Activated CD8-positive, alpha-beta memory T cell treated with anti-CD3 and anti-CD28 coated beads for 4 hours (primary cell): ENCODE data around the gene GABRG3.
"Not testable (repeated sequence)": the region's sequence is repeated elsewhere in the genome, so short reads cannot be mapped to it uniquely, and the experiment has no call there.

Experiments
- DNase-seq, 2 donors: peaks; one replicate each; pipeline ENCODE4 v3.0.0-alpha.2; 2020; ENCODE audit warnings: low read depth in 2 of 2

The GABRG3 gene

DNA sequence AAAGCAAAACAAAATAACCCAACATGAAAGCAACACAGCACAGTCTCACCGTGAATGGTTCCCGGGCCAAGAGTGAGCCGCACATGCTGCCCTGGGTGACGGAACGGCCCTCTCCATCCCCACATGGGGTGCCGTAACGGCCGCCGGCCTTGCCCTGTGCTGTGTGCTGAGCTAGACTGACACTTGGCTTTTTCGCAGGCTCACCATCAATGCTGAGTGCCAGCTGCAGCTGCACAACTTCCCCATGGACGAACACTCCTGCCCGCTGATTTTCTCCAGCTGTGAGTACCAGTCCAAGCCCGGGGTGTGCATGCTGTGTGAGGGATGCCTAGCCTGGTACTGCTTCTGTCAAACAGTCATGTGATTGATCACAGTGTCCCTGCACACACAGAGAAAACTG is 357.6 kb downstream of the GABRG3 start:
- DNase-seq = no peak

DNA sequence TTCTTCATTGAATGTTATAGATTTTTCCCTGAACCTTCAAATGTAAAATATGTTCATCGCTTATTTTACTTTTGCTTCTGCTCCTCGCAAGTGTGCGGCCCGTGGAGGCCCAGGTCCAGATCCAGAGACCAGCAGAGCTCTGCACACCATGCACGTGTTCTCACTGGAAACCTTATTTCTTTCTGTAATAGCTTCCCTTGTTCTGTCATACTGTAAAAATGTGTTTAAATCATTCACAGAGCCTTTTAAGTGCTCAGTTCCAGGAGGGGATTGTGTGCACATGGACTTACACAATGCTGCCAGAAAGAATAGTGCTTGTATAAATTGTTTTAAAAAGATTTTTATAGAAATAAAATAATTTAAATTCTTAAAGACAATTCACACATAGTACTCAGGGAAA is 359.3 kb downstream of the GABRG3 start:
- DNase-seq = no peak

DNA sequence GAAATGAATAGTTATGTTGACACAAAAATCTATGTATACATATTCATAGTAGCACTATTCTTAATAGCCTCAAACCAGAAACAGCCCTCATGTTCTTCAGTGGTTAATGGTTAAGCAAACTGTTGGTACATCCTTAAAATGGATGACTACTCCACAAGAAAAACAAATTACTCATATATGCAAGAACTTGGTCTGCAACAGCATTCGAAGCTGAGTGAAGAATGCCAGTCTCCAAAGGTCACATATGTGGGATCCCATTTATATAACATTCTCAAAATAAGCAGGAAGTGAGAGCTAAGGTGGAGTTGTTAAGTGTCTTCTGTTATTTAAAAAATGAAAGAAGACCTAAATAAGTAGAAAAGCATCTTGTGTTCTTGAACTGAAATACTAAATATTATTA is 365.7 kb downstream of the GABRG3 start:
- no peak for DNase-seq

DNA sequence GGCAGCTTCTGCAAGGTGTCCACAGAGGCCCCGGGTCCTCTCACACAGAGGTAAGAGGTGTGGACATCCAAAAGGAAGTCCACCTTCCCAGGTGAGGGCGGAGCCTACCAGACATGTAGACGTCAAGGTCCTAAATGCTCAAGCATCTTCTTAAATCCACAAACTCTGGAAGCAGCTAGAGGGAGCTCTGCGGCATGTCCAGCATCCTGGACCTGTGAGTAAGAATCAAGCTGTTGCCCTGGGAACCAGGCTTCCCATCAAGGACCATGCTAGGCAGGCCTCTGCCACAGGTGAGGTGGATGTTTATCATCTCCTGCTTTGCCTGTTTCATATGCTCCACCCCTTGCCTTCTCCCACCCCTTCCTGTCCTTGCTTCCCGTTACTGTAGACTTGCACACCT is 368.2 kb downstream of the GABRG3 start:
- DNase-seq = no peak

DNA sequence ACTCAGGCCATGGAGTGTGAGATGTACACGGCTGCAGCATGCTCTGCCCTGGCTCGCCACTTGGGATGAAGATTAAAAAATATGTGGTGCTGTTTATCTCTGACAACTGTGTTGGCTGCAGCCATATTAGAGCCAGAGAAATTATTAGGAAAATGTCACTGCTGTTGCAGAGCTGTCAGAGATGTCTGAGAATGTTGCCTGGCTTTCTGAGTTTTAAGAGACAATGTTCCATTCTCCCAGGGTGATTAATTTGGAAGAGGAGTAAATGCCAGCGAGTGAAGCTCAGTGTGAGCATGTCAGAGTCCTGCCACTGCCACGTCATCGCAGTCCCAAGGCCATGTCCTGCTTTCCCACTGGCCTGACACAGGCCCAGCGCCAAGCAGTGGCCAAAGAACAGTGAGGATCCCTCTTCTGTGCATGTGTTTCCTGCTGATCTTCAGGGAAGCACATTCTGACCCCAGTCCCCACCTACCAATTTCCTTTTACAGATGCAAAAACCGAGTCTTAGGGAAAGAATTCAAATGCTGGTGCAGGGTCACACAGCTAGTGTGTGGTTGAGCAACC is 370.9 kb downstream of the GABRG3 start:
- no peak for DNase-seq

DNA sequence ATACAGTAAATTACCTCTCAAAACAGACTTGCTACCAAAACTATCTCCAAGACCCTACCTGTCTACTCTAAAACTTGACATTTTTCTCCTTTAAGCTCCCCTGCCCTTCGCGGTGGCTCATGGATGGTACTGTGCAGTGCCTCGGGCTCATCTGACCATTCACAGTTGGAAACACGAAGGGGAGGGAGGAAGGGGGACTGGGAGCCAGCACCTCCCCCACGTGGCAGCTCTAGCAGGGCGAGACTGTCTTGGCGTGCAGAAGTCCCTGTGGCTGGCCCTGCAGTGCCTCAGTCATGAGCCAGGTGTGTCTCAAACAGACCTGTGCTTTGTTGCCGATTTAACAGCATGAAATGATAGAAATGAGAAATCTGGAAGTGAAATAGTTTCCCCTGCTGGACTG is 372.0 kb downstream of the GABRG3 start:
- no peak for DNase-seq

DNA sequence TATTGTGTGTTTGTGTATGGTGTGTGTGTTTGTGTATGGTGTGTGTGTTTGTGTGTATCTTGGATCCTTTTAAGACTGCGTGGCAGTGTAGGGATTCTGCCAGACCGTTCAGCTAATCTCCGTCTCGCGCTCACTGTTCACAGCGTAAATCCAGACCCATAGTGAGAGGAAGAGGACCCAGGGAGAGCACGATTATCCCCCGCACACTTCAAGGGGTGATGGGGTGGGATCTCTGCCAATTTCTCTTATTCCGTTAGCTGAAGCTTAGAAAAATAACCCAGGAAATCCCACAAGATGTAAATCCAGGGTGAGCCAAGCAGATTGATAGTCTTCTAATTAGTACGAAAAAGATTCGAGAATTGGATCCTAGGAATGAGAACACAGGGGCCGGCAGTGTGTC is 381.2 kb downstream of the GABRG3 start:
- no peak for DNase-seq

DNA sequence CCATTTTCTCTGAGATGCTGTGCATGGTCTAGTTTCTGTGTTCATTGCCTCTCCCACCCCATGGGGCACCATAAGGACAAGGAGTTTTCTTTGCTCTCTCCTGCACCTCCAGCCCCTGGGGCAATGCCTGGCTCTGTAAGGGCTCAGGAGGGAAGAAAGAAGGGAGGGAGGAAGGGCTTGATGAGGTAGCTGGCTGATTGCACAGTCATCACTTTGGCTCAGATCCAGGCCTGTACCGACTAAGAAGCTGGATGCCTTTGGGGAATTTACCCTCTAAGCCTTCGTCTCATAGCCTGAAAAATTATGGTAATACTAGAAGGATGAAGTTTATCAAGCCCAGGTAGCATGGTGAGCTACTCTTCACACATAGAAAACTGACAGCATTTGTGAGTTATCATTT is 382.9 kb downstream of the GABRG3 start:
- DNase-seq = no peak

DNA sequence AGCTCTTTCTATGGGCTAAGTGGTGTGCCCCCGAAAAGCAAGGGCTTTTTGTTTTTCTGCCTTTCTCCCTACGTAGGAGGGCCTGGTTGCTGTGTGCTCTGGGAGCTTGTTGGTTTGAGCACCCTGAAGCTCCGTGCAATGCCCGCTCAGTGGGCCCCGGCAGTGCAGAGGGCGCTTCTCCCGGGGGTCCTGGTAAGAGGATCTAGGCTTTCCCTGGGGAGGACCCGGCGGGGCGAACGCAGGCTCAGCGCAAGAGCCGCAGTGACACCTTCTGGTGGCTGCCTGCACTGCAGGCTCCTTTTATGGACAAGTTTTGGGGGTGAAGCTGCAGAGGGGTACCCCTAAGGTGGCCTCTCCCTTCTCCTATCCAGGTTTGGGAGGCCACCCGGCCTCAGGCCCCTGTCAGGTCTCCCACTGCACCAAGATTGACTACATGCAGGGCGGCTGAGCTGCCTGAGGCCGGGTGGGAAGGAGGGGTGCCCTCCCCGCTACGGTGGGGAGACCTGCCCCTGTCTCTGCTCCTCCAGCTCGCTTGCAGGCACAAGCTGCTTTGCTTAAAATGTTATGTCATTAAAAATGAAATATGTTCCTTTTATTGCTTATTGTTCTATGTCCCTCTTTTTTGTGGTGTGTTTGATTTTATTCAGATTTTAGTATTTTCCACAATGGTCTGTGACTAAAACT is 387.9 kb downstream of the GABRG3 start:
- DNase-seq = no peak

DNA sequence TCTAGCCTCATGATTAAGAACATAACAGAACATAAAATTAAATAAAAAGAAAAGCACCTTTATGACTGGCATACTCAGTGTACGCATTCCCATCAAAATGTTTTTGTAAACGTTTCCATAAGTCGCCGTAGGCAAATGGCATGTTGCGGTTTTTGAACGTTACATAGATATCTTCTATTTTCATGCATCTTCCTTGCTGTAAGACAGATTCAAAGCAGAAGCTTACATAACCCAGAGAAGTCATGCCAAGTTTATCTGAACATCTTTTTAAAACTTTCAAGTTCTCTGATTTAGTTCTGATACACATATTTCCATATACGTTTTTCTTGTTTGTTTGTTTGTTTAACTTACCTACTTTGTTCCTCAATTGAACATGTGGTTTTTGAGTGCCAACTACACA is 388.6 kb downstream of the GABRG3 start:
- no peak for DNase-seq

DNA sequence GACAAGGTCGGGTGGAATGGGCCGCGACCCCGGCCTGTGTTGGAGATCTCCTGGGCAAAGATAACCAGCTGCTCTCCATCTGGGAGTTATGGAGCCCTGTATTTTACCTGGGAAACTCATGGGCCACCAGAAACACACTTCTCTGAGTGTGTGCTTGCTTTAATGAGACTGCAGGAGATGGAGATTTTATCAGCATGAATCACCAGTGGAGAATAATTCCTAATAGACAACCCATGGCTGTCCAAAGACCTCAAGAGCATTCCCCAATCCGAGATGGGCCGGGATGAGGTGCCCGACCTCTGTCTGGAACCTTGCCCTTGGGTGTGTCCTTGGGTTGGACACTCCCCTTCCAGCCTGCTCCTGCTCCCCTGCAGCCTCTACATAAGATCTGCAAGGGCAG is 389.3 kb downstream of the GABRG3 start:
- DNase-seq = no peak

DNA sequence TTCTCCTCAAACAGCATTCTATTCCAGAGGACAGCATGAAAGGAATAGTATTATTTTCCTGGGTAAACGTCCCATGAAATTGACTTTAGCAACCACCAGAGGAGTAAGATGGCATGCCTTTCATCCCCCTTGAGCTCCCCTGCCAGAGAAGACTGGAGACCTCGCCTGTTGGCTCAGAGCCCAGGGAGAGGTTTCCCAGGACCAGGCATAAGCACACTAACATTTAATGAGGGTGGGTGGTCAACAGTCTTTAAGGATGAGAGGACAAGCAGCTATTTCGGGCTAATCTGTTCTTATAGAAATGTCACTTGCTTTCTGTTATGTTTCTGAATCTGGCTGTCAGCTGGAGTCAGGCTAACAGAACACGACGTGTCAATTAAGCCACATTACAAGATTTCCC is 390.5 kb downstream of the GABRG3 start:
- DNase-seq = no peak

DNA sequence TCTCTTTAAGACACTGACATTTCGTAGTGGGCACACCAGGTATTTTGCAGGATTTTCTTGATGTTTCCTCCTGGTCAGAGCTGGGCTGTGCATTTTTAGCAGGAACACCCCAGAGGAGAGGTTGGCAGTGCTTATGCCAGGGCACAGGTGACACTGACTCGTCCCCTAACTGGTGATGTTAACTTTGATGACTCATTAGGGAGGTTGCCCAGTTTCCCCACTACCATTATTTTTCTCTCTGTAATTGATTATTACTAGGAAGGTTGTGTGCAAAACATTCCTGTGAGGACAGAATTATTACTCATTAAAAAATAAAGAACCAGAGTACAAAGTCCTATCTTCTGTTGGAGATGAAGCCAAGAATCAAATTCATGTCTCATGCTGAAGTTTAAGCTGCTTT is 394.5 kb downstream of the GABRG3 start:
- DNase-seq = no peak

DNA sequence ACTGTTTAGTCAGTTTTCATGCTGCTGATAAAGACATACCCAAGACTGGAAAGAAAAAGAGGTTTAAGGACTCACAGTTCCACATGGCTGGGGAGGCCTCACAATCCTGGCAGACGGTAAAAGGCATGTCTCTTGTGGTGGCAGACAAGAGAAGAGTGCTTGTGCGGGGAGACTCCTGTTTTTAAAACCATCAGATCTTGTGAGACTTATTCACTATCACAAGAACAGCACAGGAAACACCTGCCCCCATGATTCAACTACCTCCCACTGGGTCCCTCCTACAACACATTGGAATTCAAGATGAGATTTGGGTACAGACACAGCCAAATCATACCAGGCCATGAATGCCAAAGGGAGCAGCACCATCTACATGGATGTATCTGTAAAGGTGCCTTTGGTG is 406.4 kb downstream of the GABRG3 start:
- DNase-seq = not testable (repeated sequence)

DNA sequence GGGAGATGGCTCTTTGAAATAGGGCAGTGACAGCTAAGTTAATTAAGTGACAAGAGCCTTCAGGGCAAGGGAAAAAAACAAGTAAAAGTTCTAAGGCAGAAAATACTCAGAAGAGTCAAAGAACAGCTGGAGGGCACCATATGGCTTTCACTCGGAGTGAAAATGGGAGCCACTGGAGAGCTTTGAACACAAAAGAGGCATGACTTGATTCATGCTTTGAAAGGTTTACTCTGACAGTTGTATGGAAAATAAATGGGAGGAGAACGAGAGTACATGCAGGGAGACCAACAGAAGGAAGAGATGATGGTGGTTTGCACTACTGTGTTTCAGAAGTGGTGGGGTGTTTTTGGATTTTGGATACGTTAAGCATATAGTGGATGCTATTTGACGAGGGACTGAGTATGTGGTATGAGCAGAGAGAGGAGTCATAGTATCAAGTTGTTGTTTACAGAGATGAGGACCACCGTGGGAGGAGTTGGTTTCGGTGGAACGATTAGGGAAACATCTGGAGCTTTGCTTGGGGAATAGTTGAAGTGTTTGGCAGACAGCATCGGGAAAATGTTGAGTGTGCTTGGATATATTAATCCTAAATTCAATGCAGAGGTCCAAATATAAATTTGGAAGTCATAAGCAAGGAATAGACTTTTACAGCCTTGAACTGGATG is 411.5 kb downstream of the GABRG3 start:
- DNase-seq = no peak

DNA sequence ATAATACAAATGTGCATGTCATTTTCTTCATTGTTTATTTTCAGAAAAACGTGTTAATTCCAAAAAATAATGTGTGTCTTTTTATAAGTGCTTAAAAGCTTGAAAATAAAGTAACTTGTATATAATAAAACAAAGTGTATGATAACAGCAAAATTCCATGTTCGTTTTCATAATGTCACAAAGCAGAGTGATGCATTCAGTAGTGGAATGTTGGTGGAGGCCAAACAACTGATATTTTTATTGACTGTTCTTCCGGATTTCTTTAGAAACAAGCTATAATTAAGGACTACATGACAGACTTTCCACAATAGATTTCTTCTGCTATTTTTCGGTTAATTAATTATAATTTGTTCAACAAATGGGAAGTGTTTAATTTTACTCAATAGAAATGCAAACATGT is 412.7 kb downstream of the GABRG3 start:
- DNase-seq = no peak

DNA sequence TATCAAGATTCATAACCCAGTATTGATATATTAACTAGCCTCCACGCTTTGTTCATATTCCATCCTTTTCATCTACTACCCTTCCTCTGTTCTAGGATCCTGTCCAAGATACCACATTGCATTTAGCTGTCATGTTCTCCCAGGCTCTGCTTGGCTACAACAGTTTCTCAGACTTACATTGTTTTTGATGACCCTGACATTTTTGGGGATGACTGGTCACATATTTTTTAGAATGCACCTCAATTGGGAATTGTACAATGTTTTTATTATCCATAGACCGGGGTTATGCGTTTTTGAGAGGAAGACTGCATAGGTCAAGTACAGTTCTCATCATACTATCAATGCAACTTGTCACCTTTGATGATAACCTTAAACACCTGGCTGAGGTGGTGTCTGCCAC is 421.2 kb downstream of the GABRG3 start:
- DNase-seq = no peak

DNA sequence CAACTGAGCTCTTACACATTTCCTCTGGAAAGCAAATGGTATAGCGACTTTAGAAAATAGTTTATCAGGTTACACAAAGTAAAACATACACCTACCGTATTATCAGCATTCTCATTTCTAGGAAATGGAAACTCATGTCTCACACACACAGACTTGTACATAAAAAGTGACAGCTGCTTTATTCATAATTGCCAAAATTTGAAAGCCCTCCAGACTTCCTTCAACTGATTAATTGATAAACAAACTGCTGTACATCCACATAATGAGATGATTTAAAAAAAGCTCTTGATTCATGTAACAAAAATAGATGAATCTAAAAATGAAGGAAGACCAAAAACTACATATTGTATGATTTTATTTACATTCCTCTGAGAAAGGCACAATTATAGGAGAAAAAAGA is 425.5 kb downstream of the GABRG3 start:
- no peak for DNase-seq

DNA sequence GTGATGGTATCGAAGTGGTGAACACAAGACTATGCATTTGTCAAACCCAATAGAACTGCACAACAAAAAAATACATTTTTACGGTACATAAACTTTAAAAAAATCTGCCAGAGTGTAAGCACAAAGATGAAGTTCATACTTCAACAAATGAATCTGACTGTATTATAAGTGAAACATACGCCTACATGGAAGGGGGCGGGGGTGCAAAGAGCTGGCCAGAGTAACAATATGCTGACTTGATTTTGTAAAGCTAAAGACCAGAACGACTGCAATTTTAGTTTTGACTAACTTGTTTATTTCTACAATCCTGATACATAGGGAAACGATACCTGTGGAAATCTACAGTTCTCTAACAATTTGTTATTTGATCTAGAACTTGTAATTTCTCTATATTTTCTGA is 426.0 kb downstream of the GABRG3 start:
- DNase-seq = no peak

DNA sequence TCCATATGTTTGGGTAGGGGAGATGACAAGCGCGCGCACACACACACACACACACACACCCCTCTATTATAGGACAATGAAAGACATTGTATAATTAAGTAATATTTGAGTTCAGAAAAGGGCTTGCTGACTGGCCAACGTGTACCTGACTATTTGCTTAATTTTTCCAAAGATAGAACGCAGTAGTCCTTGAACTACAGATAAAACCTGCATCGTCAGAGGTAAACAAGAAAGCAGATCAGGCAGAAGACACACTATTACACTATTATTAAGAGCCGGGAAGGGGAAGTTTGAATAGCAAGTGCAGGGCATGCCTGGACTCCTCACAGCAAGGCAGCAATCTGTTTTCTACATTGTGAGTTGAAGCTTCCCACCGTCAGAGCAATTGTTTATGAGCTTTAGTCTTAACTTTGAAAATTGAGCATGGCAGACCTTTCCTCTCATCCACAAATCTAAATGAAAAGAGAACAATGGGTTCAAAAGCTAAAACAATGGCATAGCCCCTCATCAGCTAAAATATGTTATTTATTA is 427.7 kb downstream of the GABRG3 start:
- DNase-seq = no peak

DNA sequence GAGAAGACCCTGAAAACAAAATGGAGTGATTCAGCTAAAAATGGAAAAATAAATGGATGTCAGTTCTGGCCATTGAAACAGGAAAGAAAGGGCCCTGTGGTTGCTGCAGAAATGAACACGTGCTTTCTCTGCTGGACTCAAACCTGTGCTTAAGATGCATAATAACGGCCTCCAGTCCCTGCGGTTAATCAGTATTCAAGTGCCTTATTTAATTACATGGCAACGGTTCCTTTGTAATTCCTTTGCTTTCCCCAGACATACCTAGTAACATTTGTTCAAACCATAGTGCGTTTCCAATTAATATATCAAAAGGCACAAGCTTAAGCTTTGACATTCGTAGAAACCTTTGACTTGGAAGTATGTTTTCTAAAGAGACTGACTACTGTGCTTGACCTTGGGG is 428.3 kb downstream of the GABRG3 start:
- no peak for DNase-seq

DNA sequence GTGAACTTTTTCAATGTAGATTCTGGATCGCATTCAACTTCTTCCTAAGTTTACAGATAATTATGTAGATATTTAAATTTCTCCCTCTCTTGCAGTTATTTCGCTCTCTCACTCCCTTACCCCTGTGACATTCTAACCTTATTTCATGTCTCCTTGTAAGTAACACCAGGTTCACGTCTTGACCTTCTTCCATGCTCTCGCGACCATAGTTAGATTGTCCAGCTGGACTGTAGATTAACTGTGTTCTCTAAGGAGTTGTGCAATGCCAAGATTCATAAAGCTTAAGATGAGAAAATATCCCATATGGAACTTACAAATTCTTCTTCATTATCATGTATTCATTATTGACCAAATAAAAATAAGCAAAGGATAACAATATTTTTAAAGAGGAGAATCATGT is 430.5 kb downstream of the GABRG3 start:
- no peak for DNase-seq

DNA sequence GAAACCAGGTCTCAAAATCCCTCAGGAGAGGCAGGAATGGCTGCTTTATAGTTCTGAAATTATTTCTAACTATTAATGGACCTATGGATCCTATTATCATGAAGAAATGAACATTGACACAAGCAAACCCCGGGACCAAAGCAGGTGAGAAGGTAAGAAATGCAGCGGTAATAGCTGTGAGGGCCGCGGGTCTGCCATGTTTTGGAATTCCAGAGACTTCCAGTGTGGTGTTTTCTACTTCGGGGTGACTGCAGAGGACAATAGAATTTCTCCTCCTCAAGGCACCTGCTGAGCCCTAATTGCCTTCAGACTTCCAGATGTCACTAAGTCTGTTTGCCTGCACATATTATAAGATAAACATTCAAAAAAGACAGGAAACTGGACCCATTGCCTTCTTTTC is 437.4 kb downstream of the GABRG3 start:
- DNase-seq = no peak
